PFSK-1 (cell line): ENCODE data around the gene LTBP1.

ENCODE experiments used
- POLR2AphosphoS5 ChIP-seq: IDR thresholded peaks from 2 replicates; pipeline ENCODE4 v1.6.1; 2012; ENCODE audit warnings: low read depth, mild to moderate bottlenecking, control low read depth, low read length, moderate library complexity
- REST ChIP-seq, 2 experiments: IDR thresholded peaks; 2 replicates each; pipeline versions ENCODE4 v1.6.1 to v1.8.0; 2011 to 2012; ENCODE audit warnings: low read depth in 2 of 2, low read length in 2 of 2, control low read depth in 1 of 2, inconsistent platforms in 1 of 2, mild to moderate bottlenecking in 1 of 2, moderate library complexity in 1 of 2; ENCODE audit not compliant: insufficient read depth in 1 of 2
- SIN3A ChIP-seq: IDR thresholded peaks from 2 replicates; pipeline ENCODE4 v1.6.1; 2012; ENCODE audit warnings: mild to moderate bottlenecking, low read length, moderate library complexity, borderline replicate concordance; ENCODE audit not compliant: insufficient read depth
- TAF1 ChIP-seq: IDR thresholded peaks from 2 replicates; pipeline ENCODE4 v1.6.1; 2012; ENCODE audit warnings: low read length, control low read depth, borderline replicate concordance; ENCODE audit not compliant: insufficient read depth

- TF ChIP-seq REST (IDR thresholded peaks at IDR 0.05; ENCODE audit: insufficient read depth in 1 of 2, low read depth in 2 of 2, low read length in 2 of 2) (no peak), POLR2AphosphoS5 (no peak), TAF1 (no peak), SIN3A (no peak)
Measured at GRCh38 chr2:33001823-33002222, 55.1 kb downstream of the LTBP1 start.
